Stimulated activated CD8-positive, alpha-beta memory T cell treated with anti-CD3 and anti-CD28 coated beads, Interleukin-2, amount 100 ng/mL, for 48 hours (primary cell): ENCODE data around the gene DHX8.
"Not testable (repeated sequence)": the region's sequence is repeated elsewhere in the genome, so short reads cannot be mapped to it uniquely, and the experiment has no call there.

Experiments used
- DNase-seq, 2 donors: peaks; one replicate each; pipeline ENCODE4 v3.0.0-alpha.2; 2020; ENCODE audit warnings: low read depth in 2 of 2

The DHX8 gene

DNA sequence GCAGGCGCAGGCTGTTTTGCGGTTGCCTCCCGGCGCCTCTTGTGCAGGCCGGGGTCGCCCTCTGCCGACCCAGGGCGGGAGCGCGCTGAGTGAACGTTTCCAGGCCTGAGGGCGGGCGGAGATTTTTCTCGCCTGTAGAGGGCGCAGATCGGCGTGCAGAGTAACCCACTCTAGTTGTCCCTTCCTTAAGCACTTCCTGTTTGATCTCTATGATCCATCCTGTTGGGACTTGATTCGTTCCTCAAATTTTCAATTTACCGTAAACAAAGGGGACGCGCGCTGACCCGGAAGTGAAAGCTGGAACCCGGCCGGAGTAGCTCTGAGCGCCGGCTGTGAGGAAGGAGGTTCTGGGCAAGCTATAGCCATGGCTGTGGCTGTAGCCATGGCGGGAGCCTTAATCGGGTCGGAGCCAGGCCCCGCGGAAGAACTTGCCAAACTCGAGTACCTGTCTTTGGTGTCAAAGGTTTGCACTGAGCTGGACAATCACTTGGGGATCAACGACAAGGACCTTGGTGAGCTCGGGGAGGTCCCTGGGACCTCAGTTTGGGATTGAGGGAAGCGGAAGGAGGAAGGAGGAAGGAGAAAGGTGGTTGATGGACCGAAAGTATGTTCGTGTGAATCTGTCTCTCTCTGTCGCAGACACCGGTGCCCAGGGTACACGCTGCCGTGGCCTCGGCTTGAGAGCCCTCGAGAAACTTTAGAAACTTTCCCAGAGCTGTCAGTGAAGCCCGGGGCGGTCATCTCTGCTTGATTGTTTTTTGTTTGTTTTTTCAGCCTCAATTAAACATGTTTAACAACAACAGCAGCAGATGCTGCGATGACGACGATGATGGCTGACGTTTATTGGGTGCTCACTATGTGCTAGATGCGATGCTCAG, at the start of gene DHX8:
Gene DHX8 (plus strand): TSS at position 302 of the 878 bp plus-strand sequence. CDS start 63 bp downstream, at position 365.
- peak; percentile 94 to 95 for DNase-seq

DNA sequence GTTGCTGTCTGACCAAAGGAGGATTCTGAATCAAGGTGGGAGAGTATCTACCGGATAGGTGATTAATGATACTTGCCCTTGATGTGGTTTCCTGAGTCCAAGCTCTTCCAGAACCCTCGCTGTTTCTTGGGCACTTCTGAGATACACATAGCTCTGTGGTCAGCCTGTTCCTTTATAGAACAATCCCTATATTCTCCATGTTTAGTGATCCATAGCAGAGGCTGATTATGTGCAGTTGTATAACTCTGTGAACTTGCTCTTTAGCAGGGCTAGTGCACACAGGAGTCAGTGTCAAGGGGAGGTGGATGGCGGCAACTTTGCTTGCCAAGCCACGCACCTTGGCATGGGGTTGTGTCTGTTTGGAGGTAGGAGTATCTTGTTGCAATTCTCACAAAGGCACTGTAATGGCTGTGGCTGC, 48.9 kb upstream of the DHX8 start:
- no peak for DNase-seq

DNA sequence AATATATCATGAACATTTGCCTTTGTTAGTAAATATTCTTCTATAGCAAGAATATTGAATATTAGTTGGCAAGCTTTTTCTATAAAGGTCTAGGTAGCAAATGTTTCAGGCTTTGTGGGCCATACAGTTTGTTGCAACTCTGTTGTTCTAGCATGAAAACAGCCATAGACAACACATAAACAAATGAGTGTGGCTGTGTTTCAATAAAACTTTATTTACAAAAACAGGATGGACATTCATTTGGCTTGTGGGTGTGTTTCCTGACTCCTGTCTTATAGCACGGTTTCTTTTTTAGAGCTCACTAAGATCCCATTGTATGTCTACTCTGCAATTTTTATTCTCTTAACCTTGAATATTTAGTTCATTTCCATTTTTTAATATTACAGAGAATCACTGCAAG, 46.0 kb upstream of the DHX8 start:
- no peak for DNase-seq

DNA sequence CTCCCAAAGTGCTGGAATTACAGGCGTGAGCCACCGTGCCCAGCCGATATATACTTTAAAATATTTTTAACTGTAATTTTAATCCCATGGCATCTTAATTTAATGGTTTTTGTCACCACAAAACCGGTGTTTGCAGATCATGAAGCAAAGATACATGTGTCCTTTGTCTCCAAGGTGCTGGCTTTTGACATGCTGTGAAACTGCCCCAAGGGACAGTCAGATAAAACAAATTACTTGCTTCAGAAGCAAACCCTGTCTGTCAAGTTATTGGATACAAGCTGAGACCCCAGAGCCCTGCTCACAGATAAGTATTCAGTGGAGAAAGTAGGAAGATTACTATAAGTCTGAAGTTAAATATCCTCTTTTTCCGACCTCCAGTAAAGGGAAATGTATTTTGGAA, 45.1 kb upstream of the DHX8 start:
- DNase-seq: no peak

DNA sequence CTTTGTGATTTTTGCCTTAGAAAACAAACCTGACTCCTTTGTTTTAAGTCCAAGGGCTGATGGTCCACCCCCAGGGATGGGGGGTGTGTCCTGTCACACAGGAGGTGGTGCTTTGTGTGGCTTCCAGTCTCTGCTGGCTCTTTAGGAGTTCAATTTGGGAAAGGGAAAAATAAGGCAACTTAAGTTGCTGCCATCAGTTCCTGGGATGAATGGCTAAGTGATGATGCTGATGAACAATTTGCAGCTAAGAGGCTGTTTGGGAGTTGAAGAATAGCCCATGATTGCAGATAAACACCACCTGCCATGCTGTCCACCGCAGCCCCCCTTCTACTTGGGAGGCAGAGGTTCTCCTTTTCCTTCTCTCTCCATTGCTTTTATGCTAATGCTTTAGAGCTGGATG, 44.7 kb upstream of the DHX8 start:
- no peak for DNase-seq

DNA sequence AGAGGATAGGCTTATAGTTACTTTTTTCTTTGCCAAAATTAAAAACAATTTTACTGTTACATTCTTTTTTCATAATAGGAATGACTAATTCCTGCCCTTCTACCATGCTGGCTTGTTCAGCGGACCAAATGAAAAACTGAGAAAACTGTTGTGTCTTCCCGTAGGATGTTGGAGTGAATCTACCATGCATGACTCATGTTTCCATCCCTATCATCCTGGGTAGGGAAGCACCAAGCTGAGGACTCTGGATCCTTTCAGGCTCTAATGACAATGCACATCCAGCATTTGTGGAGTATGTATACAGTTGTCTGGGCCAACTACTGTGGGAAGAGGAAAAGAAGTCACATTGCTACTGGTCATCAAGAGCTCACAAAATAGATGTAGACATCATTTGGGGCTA, 41.1 kb upstream of the DHX8 start:
- no peak for DNase-seq

DNA sequence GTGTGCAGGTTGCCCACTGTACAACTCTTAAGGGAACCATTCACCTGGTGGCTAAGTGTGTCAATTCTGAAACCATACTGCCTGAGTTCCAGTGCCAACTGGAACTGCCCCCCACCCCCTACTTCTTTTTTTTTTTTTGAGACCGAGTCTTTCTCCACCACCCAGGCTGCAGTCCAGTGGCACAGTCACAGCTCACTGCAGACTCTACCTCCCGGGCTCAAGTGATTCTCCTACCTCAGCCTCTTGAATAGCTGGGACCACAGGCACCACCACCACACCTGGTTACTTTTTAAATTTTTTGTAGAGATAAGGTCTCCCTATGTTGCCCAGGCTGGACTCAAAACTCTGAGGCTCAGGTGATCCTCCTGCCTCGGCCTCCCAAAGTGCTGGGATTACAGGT, 40.4 kb upstream of the DHX8 start:
- DNase-seq: no peak

DNA sequence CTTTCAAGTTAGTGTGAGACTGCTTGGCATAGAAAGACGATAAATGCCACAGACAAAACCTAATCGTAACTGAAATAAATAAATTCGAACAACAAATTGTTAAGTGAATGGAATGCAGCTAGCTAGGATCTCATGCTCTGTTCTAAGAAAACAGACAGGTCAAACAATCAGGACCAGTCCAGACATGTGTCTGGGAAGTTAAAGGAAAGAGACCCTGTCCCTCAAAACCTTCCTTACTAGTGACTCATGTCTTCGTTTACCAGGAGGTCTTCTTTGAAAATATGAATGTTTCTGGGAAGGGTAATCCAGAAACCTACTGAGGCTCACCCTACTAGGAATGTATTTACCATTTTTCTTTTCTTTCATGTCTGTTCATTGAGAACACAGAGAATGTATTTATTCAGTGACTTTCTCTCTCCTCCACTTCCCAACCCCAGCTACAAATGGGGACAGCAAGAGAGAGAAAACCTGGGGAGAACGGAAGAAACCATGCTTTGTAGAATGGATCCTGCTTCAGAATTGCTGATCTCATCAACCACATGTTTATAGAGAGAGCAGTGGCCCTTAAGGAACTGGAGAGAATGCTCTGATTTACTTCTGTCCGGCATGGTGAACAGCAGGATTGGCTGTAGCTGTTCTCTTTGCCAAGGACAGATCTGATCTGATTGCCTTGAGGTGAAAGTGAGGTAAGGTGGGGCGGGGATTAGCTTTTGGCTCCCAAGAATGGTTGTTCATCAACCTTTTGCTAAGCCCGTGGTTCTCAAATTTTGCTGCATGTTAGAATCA, 39.4 kb upstream of the DHX8 start:
- no peak for DNase-seq

DNA sequence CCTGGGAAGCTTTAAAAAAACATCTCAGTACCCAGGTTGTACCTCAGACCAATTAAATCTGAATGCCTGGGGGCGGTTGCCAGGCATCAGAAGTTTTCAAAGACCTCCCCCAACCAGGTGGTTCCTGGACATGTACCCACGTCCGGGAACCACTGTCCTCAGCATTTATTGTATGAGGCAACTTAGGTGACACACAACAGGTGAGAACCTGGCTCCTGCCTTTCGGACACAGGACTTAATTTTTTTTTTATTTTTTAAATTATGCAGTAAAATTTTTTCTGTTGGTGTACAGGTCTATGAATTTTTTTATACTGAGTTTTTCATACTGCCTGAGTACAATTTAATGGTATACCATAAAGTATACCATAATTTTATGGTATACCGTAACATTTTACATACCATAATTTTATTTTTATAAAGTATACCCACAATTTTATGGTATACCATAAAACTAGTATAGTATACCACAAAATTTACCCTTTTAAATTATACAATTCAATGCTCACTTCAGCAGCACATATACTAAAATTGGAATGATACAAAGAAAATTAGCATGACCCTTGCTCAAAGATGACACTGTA, 38.7 kb upstream of the DHX8 start:
- no peak for DNase-seq

DNA sequence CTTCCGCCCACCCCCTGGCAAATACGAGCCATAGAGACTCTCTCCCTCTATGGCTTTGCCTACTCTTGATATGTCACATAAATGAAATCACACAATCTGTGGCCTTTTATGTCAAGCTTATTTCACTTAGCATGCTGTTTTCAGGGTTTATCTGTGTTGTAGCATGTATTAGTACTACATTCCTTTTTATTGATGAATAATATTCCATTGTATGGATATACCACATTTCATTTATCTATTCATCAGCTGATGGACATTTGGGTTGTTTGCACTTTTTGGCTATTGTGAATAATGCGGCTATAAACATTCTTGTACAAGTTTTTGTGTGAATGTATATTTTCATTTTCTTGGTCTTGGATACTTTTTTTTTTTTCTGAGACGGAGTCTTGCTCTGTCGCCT, 37.0 kb upstream of the DHX8 start:
- DNase-seq: no peak

DNA sequence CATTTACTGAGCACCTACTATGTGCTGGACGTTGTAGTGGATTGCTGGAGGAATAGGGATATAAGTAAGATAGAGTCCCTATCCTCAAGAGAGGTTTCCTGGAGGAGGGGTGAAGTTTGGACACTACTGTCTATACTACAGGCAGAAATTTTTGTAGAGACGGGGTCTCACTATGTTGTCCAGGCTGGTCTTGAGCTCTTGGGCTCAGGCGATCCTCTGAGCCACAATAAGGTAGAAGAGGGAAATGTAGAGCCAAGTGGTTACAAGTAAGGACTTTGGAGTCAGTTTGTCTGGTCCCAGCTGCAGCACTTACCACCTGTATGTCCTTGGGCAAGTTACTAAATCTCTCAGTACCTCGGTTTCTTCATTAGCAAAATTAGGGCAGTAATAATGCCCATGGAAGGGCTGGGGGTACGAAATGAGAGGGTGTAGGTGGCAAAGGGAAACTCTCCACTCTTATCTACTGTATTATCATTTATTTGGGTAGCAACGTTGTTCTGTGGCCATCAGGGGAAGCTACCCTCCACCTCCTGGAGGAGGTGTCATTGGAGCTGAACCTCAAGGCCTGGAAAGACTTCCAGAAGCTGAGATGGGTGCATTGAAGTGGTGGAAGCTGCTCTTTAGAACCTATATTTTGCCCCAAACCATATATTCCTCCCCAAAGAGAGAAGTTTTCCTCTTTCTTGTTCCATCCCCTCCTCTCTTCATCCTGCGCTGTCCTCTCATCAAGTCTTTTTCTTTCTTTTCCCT, 34.9 kb upstream of the DHX8 start:
- DNase-seq: no peak

DNA sequence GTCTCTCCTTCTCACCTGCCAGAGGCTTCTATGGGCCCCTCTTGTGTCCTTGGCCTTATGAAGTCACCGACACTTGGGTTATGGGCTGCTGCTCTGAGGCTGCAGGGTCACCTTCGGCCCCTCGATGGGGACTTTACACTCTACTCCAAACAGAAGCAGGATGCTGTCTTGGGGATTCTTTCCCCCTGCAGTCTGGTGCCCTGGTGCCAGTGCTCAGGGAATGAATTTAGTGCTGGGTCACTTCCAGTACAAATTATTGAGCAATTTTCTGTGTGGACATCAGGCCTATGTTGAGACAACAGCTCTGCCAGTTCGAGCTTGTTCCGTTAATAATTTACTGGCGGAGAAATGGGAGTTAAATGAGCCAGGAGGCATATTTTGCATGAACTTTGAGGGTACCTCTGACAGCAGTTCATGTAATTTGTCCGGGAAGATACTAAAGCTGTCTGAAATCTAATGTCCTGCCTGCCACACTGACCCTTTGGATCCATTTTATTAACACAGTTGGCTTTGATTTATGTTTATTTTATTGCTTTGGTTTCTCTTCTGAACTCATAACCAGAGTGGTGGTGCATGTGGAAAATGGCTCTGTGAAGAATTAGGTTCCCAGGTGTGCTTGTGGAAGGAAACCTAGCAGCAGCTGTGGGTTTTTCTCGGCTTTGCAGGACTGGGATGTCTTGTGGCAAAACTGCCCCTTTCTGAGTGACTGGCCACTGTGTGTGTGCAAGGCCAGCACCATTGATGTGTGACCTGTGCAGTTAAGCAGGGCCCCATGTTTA, 34.1 kb upstream of the DHX8 start:
- DNase-seq: no peak

DNA sequence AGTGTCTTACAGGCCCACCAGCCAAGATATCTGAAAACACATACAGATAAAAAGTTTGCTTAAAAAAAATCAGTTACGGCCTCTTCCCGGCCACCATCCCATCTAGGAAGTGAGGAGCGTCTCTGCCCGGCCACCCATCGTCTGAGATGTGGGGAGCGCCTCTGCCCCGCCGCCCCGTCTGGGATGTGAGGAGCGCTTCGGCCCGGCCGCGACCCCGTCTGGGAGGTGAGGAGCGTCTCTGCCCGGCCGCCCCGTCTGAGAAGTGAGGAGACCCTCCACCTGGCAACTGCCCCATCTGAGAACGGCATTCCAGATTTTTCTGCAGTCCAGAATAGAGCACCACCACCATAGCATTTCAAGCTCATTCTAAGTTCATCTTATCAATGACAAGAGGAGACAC, 33.0 kb upstream of the DHX8 start:
- not testable (repeated sequence) for DNase-seq

DNA sequence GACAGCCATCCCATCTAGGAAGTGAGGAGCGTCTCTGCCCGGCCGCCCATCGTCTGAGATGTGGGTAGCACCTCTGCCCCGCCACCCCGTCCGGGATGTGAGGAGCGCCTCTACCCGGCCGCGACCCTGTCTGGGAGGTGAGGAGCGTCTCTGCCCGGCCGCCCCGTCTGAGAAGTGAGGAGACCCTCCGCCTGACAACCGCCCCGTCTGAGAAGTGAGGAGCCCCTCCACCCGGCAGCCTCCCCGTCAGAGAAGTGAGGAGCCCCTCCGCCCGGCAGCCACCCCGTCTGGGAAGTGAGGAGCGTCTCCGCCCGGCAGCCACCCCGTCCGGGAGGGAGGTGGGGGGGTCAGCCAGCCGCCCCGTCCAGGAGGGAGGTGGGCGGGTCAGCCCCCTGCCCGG, 32.0 kb upstream of the DHX8 start:
- not testable (repeated sequence) for DNase-seq

DNA sequence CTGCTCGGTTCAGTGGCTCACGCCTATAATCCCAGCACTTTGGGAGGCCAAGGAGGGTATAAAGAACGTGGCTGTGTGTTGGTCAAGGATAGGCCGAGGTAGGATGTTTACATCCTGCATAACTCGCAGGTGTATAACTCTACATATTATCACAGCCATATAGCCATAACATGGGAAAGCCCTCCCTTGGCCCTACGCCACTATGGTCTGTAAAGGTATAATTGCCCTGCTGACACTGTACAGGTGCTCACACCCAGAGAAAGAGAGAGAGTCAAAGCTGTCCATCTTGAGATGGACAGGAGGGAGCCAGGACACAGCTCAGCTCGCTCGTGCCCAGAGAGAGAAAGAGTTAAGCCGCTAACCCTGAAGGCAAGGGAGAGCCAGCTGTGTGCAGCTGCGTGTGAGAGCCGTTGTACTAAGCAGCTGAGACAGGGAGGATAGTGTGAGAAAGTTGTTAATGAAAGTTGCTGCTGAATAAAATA, 30.4 kb upstream of the DHX8 start:
- DNase-seq: no peak

DNA sequence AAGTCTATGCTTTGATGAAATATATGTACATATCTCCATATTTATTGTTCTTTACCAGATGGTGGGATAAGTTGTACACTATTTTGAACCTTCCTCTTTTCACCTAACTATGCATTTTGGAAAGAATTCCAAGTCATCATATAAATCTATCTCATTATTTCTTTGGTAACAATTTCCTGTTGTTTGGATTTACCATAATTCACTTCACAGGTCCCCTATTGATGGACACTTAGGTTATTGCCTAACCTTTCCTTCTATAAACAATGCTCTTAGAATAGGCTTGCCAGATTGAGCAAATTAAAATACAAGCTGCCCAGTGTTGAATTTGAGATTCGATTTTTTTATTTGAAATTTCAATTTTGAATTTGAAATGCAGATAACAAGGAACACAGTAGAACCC, 28.9 kb upstream of the DHX8 start:
- DNase-seq: no peak

DNA sequence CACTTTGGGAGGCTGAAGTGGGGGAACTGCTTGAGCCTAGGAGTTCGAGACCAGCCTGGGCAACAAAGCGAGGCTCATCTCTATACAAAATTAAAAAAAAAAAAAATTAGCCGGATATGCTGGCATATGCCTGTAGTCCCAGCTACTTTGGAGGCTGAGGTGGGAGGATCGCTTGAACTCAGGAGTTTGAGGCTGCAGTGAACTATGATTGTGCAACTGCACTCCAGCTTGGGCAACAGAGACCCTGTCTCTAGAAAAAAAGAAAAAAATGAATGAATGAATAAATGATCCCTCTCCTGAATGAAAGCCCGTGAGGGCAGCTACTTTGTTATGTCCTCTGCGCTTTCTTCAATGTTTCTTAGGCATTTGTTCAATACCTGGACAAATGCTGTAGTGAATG, 27.7 kb upstream of the DHX8 start:
- DNase-seq: no peak

DNA sequence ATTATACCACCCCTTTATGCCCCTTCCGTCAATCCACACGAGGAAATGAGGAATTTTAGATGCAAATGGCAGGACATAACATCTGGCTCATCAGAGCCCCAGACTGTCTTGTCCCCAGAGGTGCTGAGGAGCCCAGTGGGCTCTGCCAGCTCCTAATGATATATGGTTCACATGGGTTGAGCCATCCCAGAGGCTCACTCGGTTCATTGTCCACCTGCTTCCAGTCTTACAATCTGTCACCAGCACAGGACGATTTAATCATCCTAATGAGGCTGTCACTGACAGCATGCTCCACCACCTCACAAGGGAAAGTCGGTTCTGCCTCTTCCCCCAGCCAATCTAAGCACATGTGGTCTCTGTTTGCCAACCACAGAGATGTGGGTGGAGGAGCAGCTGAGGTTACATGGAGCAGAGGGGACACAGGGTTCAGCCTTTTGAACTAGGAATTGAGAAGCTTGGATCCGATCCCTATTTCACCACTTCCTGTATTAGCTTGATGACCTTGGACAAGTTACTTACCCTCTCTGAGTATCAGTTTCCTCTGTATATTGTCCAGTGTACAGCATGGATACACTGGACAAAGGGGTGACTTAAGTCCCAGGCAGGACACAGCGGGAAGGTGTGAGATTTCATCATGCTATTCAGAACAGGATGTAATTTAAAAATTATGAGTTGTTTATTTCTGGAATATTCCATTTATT, 27.0 kb upstream of the DHX8 start:
- no peak for DNase-seq

DNA sequence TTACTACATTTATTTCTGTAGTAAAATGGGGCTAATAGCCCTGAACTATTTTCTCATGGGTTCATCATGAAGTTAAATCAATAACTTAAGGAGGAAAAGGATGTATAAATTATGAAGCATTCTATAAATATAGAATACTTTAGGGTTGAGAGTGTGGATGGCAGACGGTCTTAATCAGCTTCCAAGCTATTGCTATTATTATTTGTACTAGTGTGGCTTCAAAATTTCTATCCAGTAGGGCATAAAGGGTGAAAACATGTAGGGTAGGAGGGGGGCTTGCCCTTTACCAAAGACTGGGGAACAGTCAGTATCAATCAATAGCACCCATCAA, 26.4 kb upstream of the DHX8 start:
- DNase-seq: no peak

DNA sequence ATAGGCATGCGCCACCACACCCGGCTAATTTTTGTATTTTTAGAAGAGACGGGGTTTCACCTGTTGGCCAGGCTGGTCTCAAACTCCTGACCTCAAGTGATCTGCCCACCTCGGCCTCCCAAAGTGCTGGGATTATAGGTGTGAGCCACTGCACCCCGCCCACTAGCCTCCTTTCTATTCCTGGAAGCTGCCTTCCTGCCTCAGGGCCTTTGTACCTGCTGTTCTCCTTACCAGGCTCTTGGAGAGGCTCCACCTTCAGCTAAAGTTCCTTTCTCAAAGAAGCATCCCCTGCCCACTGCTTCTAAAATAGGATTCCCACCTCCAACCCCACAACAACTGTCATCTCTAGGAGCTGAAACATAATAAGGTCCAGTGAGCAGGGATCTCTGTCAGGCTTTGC, 23.9 kb upstream of the DHX8 start:
- not testable (repeated sequence) for DNase-seq

DNA sequence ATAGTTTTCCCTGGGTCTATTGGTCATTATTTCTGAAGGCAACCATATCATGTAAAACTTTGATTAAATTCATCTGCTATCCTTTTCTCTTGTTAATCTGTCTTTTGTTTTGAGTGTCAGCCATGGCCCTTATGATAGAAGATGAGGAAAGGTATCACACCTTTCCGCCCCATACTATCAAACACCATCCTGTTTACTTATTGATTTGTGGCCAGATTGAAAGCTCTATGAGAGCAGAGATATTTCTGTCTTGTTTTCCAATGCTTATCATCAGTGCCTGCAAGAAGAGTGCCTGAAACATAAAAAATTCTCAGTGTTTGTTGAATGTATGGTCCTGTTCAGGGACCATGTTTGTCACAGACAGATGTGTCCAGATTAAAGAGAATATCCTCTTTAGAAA, 22.6 kb upstream of the DHX8 start:
- no peak for DNase-seq
